Panc1 (cell line): ENCODE results near the gene COLGALT1. TPM values are rescaled to one million over a fixed set of nuclear protein-coding genes. Genes with fewer than 3 reads are reported as not detected.

Source experiments
- ATAC-seq: fragments of 200-7000 bp; cut with Tn5 transposase; 2 replicates; pipeline ENCODE4 v1.9.1; 2020; ENCODE audit warnings: mild to moderate bottlenecking, moderate library complexity
- BruUV-seq: library from RNA; stranded (reverse); fragments of 400-500 nt; replicated peaks from 2 replicates; lab custom pipeline; 2021; lab: Mats Ljungman, UMichigan
- CTCF ChIA-PET: fragments of 300-600 bp; sonication (Branson Sonifier 250); formaldehyde crosslinking; loops from one replicate; lab custom pipeline; 2022; ENCODE audit warnings: antibody characterized with exemption; lab: Charles Lee
- POLR2A ChIA-PET: fragments of 300-600 bp; sonication (Branson Sonifier 250); formaldehyde crosslinking; loops from one replicate; lab custom pipeline; 2022; ENCODE audit warnings: antibody characterized with exemption; lab: Charles Lee
- DNase-seq: peaks from one replicate; pipeline ENCODE4 v3.0.0-alpha.2; 2010; ENCODE audit warnings: low read depth, low spot score
- H3K27ac ChIP-seq: 2 replicates; pipeline ENCODE4 v1.5.1; 2011; ENCODE audit warnings: mild to moderate bottlenecking, low read length, inconsistent platforms
- H3K27me3 ChIP-seq: fragments of 200-500 bp; sonication (Bioruptor generic); 2 replicates; pipeline ENCODE4 v1.6.0; 2014; ENCODE audit warnings: low read length, inconsistent platforms; ENCODE audit not compliant: control insufficient read depth, insufficient read depth
- H3K36me3 ChIP-seq: fragments of 200-500 bp; sonication (Bioruptor generic); 2 replicates; pipeline ENCODE4 v1.5.1; 2014; ENCODE audit warnings: inconsistent platforms, mild to moderate bottlenecking, low read length, moderate library complexity; ENCODE audit not compliant: control insufficient read depth, insufficient read depth
- H3K4me1 ChIP-seq: 2 replicates; pipeline ENCODE4 v1.5.1; 2011; ENCODE audit warnings: inconsistent platforms, mild to moderate bottlenecking, low read length, moderate library complexity; ENCODE audit not compliant: control insufficient read depth, insufficient read depth
- H3K4me3 ChIP-seq, 2 experiments: 2 replicates each; pipeline ENCODE4 v1.5.1; 2011 to 2012; ENCODE audit warnings: low read depth in 2 of 2, low read length in 2 of 2, mild to moderate bottlenecking in 2 of 2, inconsistent platforms in 1 of 2, moderate library complexity in 1 of 2
- H3K9me3 ChIP-seq: fragments of 200-500 bp; sonication (Bioruptor generic); 2 replicates; pipeline ENCODE4 v1.5.1; 2014; ENCODE audit warnings: low read depth, mild to moderate bottlenecking, inconsistent platforms, low read length, moderate library complexity; ENCODE audit not compliant: control insufficient read depth, insufficient read depth
- POLR2AphosphoS5 ChIP-seq: IDR thresholded peaks from 2 replicates; pipeline ENCODE4 v1.6.1; 2012; ENCODE audit warnings: mild to moderate bottlenecking, low read depth, low read length, moderate library complexity
- SIN3A ChIP-seq: IDR thresholded peaks from 2 replicates; pipeline ENCODE4 v1.6.1; 2012; ENCODE audit warnings: low read depth, mild to moderate bottlenecking, low read length, moderate library complexity, borderline replicate concordance; ENCODE audit not compliant: insufficient read depth
- TCF7L2 ChIP-seq: IDR thresholded peaks from 2 replicates; pipeline ENCODE4 v1.6.1; 2011; ENCODE audit warnings: mild to moderate bottlenecking, low read depth, low read length, inconsistent platforms
- in situ Hi-C: cut with HindIII; loops from 2 replicates; pipeline ENCODE4 v1.10.0; 2016; ENCODE audit warnings: low sequenced_read_pairs, low pct_unique_long_range_greater_than_20kb
- intact Hi-C: fragments of 100-400 bp; cut with micrococcal nuclease; formaldehyde crosslinking; loops from one replicate; pipeline ENCODE4 v1.10.0; 2022; ENCODE audit not compliant: unreplicated experiment
- total RNA-seq: library from RNA; stranded (reverse); gene quantifications from one replicate; pipeline ENCODE4 v1.2.1, GENCODE V29; 2021; ENCODE audit not compliant: unreplicated experiment
- TF ChIP-seq, protein P1 (sequence below), 2 experiments: IDR thresholded peaks; 2 replicates each; pipeline ENCODE4 v1.6.1; 2011 to 2012; ENCODE audit warnings: low read depth in 2 of 2, control low read depth in 1 of 2, low read length in 1 of 2, mild to moderate bottlenecking in 1 of 2, moderate library complexity in 1 of 2; ENCODE audit not compliant: insufficient read depth in 1 of 2
- TF ChIP-seq, protein P2 (sequence below): fragments of 450-650 bp; IDR thresholded peaks from 2 replicates; pipeline ENCODE4 v1.5.1; 2017; ENCODE audit warnings: mild to moderate bottlenecking

The COLGALT1 gene
- total RNA-seq, 1 experiment from 2014 or later: 97.2 TPM

DNA sequence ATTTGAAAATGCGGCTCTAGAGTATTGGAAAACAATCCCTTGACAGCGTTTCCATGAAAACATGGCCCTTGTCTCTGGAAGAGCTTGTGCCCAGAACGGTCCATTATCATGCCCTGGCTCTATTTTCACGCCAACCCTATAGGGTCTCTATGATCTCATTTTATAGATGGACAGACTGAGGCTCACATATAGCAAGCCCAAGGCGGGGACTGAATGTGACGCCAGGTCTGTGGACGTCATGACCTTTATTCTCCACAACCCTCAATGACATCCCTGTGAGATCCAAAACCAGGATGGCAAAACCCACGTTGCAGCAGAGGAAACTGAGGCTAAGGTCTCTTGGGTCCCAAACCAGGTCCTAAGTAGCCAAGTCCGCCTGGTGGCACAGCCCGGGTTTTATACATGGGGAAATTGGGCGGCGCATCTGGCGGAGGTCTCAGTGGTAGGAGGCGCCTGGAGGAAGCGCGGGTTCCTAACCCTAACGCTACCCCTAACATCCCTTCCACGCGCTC, 425 bp upstream of the COLGALT1 start:
- in situ Hi-C loops: no loop called here
- Histone ChIP-seq H3K4me1 (peaks cover 7% of the 10 kb centered on the region; the same call in 1 of the 2 replicates), H3K4me3 (peak overlapping the region; percentile 73 to 74), H3K9me3 (no peaks in the 10 kb centered on the region), H3K27me3 (no peaks in the 10 kb centered on the region), H3K27ac (peak overlapping the region; percentile 74; the same call in 1 of the 2 replicates), H3K36me3 (no peaks in the 10 kb centered on the region; the same call in 1 of the 2 replicates)
- DNase-seq (peak; percentile 12), ATAC-seq (peak; percentile 4; the same call in 1 of the 2 replicates)
- ChIA-PET CTCF (no interaction called here), POLR2A (interaction anchor here (0.7 kb wide), 1 partner anchor 229 kb away, joined by 9 read pairs; no protein-coding TSS in a partner anchor)
- TF ChIP-seq TCF7L2 (no peak), SIN3A (no peak), POLR2AphosphoS5 (no peak)
- TF ChIP-seq, protein P1, sequence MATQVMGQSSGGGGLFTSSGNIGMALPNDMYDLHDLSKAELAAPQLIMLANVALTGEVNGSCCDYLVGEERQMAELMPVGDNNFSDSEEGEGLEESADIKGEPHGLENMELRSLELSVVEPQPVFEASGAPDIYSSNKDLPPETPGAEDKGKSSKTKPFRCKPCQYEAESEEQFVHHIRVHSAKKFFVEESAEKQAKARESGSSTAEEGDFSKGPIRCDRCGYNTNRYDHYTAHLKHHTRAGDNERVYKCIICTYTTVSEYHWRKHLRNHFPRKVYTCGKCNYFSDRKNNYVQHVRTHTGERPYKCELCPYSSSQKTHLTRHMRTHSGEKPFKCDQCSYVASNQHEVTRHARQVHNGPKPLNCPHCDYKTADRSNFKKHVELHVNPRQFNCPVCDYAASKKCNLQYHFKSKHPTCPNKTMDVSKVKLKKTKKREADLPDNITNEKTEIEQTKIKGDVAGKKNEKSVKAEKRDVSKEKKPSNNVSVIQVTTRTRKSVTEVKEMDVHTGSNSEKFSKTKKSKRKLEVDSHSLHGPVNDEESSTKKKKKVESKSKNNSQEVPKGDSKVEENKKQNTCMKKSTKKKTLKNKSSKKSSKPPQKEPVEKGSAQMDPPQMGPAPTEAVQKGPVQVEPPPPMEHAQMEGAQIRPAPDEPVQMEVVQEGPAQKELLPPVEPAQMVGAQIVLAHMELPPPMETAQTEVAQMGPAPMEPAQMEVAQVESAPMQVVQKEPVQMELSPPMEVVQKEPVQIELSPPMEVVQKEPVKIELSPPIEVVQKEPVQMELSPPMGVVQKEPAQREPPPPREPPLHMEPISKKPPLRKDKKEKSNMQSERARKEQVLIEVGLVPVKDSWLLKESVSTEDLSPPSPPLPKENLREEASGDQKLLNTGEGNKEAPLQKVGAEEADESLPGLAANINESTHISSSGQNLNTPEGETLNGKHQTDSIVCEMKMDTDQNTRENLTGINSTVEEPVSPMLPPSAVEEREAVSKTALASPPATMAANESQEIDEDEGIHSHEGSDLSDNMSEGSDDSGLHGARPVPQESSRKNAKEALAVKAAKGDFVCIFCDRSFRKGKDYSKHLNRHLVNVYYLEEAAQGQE (IDR thresholded peaks at IDR 0.05; ENCODE audit: insufficient read depth in 1 of 2, low read depth in 2 of 2, low read length in 1 of 2): no peak
- TF ChIP-seq, protein P2, sequence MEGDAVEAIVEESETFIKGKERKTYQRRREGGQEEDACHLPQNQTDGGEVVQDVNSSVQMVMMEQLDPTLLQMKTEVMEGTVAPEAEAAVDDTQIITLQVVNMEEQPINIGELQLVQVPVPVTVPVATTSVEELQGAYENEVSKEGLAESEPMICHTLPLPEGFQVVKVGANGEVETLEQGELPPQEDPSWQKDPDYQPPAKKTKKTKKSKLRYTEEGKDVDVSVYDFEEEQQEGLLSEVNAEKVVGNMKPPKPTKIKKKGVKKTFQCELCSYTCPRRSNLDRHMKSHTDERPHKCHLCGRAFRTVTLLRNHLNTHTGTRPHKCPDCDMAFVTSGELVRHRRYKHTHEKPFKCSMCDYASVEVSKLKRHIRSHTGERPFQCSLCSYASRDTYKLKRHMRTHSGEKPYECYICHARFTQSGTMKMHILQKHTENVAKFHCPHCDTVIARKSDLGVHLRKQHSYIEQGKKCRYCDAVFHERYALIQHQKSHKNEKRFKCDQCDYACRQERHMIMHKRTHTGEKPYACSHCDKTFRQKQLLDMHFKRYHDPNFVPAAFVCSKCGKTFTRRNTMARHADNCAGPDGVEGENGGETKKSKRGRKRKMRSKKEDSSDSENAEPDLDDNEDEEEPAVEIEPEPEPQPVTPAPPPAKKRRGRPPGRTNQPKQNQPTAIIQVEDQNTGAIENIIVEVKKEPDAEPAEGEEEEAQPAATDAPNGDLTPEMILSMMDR: no peak
- BruUV-seq: no TSS peak
- intact Hi-C loops: no loop called here

DNA sequence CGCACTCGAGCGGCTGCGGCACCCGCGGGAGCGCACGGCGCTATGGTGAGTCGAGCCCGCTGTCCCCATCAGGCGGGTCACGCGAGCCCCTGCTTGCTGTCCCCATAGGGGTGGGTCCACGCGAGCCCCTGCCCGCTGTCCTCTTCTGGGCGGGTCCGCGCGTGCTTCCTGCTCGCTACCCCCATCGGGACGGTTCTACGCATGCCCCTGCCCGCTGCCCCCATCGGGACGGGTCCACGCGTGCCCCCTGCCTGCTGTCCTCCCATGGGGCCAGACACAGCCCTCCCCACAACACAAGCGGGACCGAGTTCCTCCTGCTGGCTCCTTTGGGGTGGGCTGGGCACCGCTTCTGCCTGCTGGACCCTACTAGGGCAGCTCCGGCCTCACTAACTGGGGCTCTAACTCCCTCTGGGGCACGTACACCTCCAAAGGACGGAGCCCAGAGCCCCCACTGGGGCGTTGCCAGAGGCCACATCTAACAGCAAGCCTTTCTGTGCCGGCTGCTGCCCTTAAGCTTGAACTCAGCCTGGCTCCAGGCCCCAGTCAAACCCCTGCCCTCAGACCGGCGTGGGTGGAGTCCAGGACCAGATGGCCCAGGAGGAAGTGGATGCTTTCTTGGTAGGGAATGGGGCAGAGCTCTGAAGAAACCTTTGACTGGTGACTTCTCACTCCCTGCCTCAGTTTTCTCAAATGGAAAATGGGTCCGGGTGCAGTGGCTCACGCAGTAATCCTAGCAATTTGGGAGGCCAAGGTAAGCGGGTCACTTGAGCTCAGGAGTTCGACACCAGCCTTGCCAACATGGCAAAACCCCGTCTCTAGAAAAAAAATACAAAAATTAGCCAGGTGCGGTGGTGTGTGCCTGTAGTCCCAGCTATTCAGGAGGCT, 722 bp downstream of the COLGALT1 start:
- intact Hi-C loops (no loop called here), in situ Hi-C loops (no loop called here)
- H3K4me1 ChIP-seq: peaks cover 7% of the 10 kb centered on the region; the same call in 1 of the 2 replicates
- H3K27ac ChIP-seq: peak overlapping the region; percentile 79
- ChIA-PET POLR2A (no interaction called here), CTCF (interaction anchor here (0.5 to 1.2 kb wide), 3 partner anchors 102 to 210 kb away, joined by 3 read pairs; no protein-coding TSS in a partner anchor)
- peaks cover 4% of the 10 kb centered on the region for H3K36me3 ChIP-seq
- TF ChIP-seq, protein P1 (IDR thresholded peaks at IDR 0.05; ENCODE audit: insufficient read depth in 1 of 2, low read depth in 2 of 2, low read length in 1 of 2): no peak
- 0 out of 2 replicates have a peak, but pooled peaks have one; percentile 54 for TF ChIP-seq SIN3A
- BruUV-seq: no TSS peak
- no peaks in the 10 kb centered on the region for H3K27me3 ChIP-seq
- DNase-seq: no peak
- H3K4me3 ChIP-seq: peak overlapping the region; percentile 73 to 74
- peak; percentile 62 for ATAC-seq
- no peaks in the 10 kb centered on the region for H3K9me3 ChIP-seq
